Gastrocnemius medialis (tissue), 4 donors: Measurements from ENCODE around the gene SETBP1.

Experiments
- POLR2A ChIP-seq, 2 donors: fragments of 450-650 bp; IDR thresholded peaks; one replicate each; pipeline ENCODE4 v1.6.1; 2017; ENCODE audit warnings: antibody characterized with exemption in 2 of 2, mild to moderate bottlenecking in 2 of 2, moderate library complexity in 2 of 2
- TF ChIP-seq, protein P1 (sequence below), 5 experiments: fragments of 450-650 bp in 3 of 5; fragments of 200-600 bp in 2 of 5; sonication (generic) in 2 of 5; IDR thresholded peaks in 4 of 5; conservative IDR thresholded peaks in 1 of 5; 1 replicate in 4 of 5; 2 replicates in 1 of 5; pipeline ENCODE4 v1.5.1; 2016 to 2019; ENCODE audit warnings: antibody characterized with exemption in 5 of 5, mild to moderate bottlenecking in 3 of 5, moderate library complexity in 3 of 5

DNA sequence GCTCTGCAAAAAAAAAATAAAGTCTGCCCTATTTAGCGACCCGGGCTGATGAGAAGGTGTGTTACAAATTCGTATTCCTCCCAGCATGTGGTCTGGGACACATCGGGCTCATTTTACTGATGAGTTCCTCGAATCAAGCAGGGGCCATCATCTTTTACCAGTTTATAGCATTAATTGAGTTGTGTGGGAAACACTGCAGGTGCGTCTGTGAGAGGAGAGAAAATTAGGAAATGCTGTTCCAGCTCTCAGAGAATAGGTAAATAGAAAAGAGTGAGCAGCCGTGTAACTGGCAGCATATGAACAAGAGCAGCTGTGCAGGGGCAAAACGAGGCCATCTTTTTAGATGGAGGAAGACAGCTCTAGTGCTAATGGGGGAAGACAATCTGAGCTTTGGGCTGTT lies 216.7 kb downstream of the SETBP1 start:
- TF ChIP-seq, protein P1, sequence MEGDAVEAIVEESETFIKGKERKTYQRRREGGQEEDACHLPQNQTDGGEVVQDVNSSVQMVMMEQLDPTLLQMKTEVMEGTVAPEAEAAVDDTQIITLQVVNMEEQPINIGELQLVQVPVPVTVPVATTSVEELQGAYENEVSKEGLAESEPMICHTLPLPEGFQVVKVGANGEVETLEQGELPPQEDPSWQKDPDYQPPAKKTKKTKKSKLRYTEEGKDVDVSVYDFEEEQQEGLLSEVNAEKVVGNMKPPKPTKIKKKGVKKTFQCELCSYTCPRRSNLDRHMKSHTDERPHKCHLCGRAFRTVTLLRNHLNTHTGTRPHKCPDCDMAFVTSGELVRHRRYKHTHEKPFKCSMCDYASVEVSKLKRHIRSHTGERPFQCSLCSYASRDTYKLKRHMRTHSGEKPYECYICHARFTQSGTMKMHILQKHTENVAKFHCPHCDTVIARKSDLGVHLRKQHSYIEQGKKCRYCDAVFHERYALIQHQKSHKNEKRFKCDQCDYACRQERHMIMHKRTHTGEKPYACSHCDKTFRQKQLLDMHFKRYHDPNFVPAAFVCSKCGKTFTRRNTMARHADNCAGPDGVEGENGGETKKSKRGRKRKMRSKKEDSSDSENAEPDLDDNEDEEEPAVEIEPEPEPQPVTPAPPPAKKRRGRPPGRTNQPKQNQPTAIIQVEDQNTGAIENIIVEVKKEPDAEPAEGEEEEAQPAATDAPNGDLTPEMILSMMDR (IDR thresholded peaks at IDR 0.05 in 4 of 5, conservative IDR thresholded peaks at IDR 0.05 in 1 of 5): no peak
- TF ChIP-seq POLR2A (IDR thresholded peaks at IDR 0.05): no peak
